ENCODE results near the gene ZNF644. TPM values are rescaled to one million over a fixed set of nuclear protein-coding genes. Genes with fewer than 3 reads are reported as not detected.

The ZNF644 gene
- total RNA-seq, 1 experiment from 2014 or later, result 55.9 TPM

- CTCF ChIA-PET, result no interaction called here
- H3K9ac ChIP-seq (ENCODE audit: low read length), result no peak overlapping the region
- TF ChIP-seq MAX (IDR thresholded peaks at IDR 0.05) (no peak), REST (IDR thresholded peaks at IDR 0.05; ENCODE audit: low read depth) (no peak), YY1 (IDR thresholded peaks at IDR 0.05; ENCODE audit: extremely low read depth, insufficient replicate concordance, low read depth, low read length) (no peak), ZFX (IDR thresholded peaks at IDR 0.05) (no peak), JUND (IDR thresholded peaks at IDR 0.05) (no peak), ZNF274 (IDR thresholded peaks at IDR 0.05; ENCODE audit: low read depth, low read length) (no peak), ATF3 (IDR thresholded peaks at IDR 0.05) (no peak), POLR2AphosphoS5 (IDR thresholded peaks at IDR 0.05; ENCODE audit: low read depth, low read length) (no peak), SP1 (IDR thresholded peaks at IDR 0.05; ENCODE audit: low read depth) (no peak), POLR2A (IDR thresholded peaks at IDR 0.05; ENCODE audit: borderline replicate concordance, extremely low read depth, insufficient read depth, insufficient read length) (no peak), ELF1 (IDR thresholded peaks at IDR 0.05; ENCODE audit: borderline replicate concordance, low read depth) (no peak), SIN3A (IDR thresholded peaks at IDR 0.05; ENCODE audit: low read depth) (no peak), TCF7L2 (IDR thresholded peaks at IDR 0.05; ENCODE audit: borderline replicate concordance, extremely low read depth, insufficient read depth, insufficient read length) (no peak)
- TF ChIP-seq, protein P1, sequence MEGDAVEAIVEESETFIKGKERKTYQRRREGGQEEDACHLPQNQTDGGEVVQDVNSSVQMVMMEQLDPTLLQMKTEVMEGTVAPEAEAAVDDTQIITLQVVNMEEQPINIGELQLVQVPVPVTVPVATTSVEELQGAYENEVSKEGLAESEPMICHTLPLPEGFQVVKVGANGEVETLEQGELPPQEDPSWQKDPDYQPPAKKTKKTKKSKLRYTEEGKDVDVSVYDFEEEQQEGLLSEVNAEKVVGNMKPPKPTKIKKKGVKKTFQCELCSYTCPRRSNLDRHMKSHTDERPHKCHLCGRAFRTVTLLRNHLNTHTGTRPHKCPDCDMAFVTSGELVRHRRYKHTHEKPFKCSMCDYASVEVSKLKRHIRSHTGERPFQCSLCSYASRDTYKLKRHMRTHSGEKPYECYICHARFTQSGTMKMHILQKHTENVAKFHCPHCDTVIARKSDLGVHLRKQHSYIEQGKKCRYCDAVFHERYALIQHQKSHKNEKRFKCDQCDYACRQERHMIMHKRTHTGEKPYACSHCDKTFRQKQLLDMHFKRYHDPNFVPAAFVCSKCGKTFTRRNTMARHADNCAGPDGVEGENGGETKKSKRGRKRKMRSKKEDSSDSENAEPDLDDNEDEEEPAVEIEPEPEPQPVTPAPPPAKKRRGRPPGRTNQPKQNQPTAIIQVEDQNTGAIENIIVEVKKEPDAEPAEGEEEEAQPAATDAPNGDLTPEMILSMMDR (IDR thresholded peaks at IDR 0.05 in 2 of 3, conservative IDR thresholded peaks at IDR 0.05 in 1 of 3; ENCODE audit: borderline replicate concordance in 1 of 3, insufficient read depth in 1 of 3, low read depth in 2 of 3, low read length in 2 of 3), result no peak
- H2AFZ ChIP-seq (ENCODE audit: low read depth, low read length, poor library complexity, severe bottlenecking), result no peak overlapping the region
- no peak overlapping the region for H3K4me2 ChIP-seq (ENCODE audit: low read length)
- no peaks in the 10 kb centered on the region for H3K9me2 ChIP-seq (ENCODE audit: insufficient read depth)
- H3K36me3 ChIP-seq (ENCODE audit: control insufficient read depth in 1 of 2, insufficient read depth in 2 of 2, low read length in 2 of 2), result no peaks in the 10 kb centered on the region
- DNase-seq (ENCODE audit: low read depth, low spot score) (no peak), ATAC-seq (no peak)
- H3K79me2 ChIP-seq (ENCODE audit: insufficient read depth, low read length), result no peaks in the 10 kb centered on the region
- no TSS peak for BruUV-seq (replicated peaks)
- intact Hi-C loops (cut with micrococcal nuclease), result no loop called here
- H4K20me1 ChIP-seq (ENCODE audit: insufficient read depth), result no peaks in the 10 kb centered on the region
- POLR2A ChIA-PET, result no interaction called here
- no peaks in the 10 kb centered on the region for H3K9me3 ChIP-seq (ENCODE audit: control insufficient read depth in 1 of 2, insufficient read depth in 1 of 2, low read depth in 1 of 2, low read length in 2 of 2)
- no peak overlapping the region for H3K27ac ChIP-seq (ENCODE audit: low read depth, low read length)
- no peak overlapping the region for H3K4me3 ChIP-seq (replicated peaks in 1 of 2; ENCODE audit: low read depth in 1 of 2, low read length in 2 of 2)
- no peaks in the 10 kb centered on the region for H3K4me1 ChIP-seq (ENCODE audit: control insufficient read depth in 1 of 2, insufficient read depth in 2 of 2, low read length in 2 of 2)
- RAD21 ChIA-PET (ENCODE audit: low non-redundant PET in 1 of 2, low total read pairs in 2 of 2, uncharacterized antibody in 2 of 2, unreplicated experiment in 2 of 2), result no interaction called here
- no peaks in the 10 kb centered on the region for H3K27me3 ChIP-seq (ENCODE audit: insufficient read depth, low read length)
Measured at GRCh38 chr1:91066538-91066937, 44.7 kb upstream of the ZNF644 start.
